GM23338 (cell line): ENCODE results near the gene XXYLT1. TPM values are rescaled to one million over a fixed set of nuclear protein-coding genes. Genes with fewer than 3 reads are reported as not detected.

ENCODE experiments used
- ATAC-seq: fragments of 200-7000 bp; cut with Tn5 transposase; 3 replicates; pipeline ENCODE4 v1.9.1; 2020
- DNase-seq: peaks from one replicate; pipeline ENCODE4 v3.0.0-alpha.2; 2015; ENCODE audit warnings: low spot score
- H2AFZ ChIP-seq: fragments of 200-600 bp; sonication (generic); 2 replicates; pipeline ENCODE4 v1.8.0; 2016; ENCODE audit warnings: antibody characterized with exemption, mild to moderate bottlenecking, moderate library complexity
- H3F3A ChIP-seq: fragments of 200-600 bp; sonication (generic); replicated peaks from 2 replicates; pipeline ENCODE4 v1.8.0; 2017; ENCODE audit warnings: antibody characterized with exemption, mixed run types, low read depth
- H3K27ac ChIP-seq: fragments of 200-600 bp; sonication (generic); 2 replicates; pipeline ENCODE4 v1.6.1; 2016; ENCODE audit warnings: low read depth
- H3K27me3 ChIP-seq: fragments of 200-600 bp; sonication (generic); 2 replicates; pipeline ENCODE4 v1.8.0; 2016; ENCODE audit warnings: mild to moderate bottlenecking, mixed run types, moderate library complexity; ENCODE audit not compliant: insufficient read depth
- H3K36me3 ChIP-seq: fragments of 200-600 bp; sonication (generic); 2 replicates; pipeline ENCODE4 v1.8.0; 2016; ENCODE audit warnings: mild to moderate bottlenecking; ENCODE audit not compliant: insufficient read depth
- H3K4me1 ChIP-seq: fragments of 200-600 bp; sonication (generic); 2 replicates; pipeline ENCODE4 v1.8.0; 2016; ENCODE audit warnings: mild to moderate bottlenecking, moderate library complexity; ENCODE audit not compliant: insufficient read depth
- H3K4me2 ChIP-seq: fragments of 200-600 bp; sonication (generic); 2 replicates; pipeline ENCODE4 v1.7.1; 2017; ENCODE audit warnings: mixed run types
- H3K4me3 ChIP-seq: fragments of 200-600 bp; sonication (generic); 2 replicates; pipeline ENCODE4 v1.6.1; 2016; ENCODE audit warnings: mixed run types
- H3K79me2 ChIP-seq: fragments of 200-600 bp; sonication (generic); replicated peaks from 2 replicates; pipeline ENCODE4 v1.8.0; 2017; ENCODE audit warnings: mild to moderate bottlenecking; ENCODE audit not compliant: insufficient read depth
- H3K9me2 ChIP-seq: fragments of 200-600 bp; sonication (generic); 2 replicates; pipeline ENCODE4 v1.8.0; 2017; ENCODE audit not compliant: insufficient read depth
- H4K20me1 ChIP-seq: fragments of 200-600 bp; sonication (generic); replicated peaks from 2 replicates; pipeline ENCODE4 v1.8.0; 2017; ENCODE audit warnings: mild to moderate bottlenecking; ENCODE audit not compliant: insufficient read depth
- H3K27ac Mint-ChIP-seq: 2 replicates; pipeline ENCODE4 v1.8.0; 2020; ENCODE audit warnings: inconsistent platforms, mild to moderate bottlenecking, moderate library complexity, mixed read lengths
- H3K27me3 Mint-ChIP-seq: 3 replicates; pipeline ENCODE4 v1.8.0; 2022; ENCODE audit warnings: low read depth, mild to moderate bottlenecking, moderate library complexity, mixed read lengths, inconsistent platforms; ENCODE audit not compliant: insufficient read depth, poor library complexity
- H3K36me3 Mint-ChIP-seq: 3 replicates; pipeline ENCODE4 v1.8.0; 2021; ENCODE audit warnings: low read depth, mild to moderate bottlenecking, inconsistent platforms, moderate library complexity, mixed read lengths
- H3K4me1 Mint-ChIP-seq: 3 replicates; pipeline ENCODE4 v1.8.0; 2020; ENCODE audit warnings: mild to moderate bottlenecking, inconsistent platforms, mixed read lengths
- H3K4me3 Mint-ChIP-seq: 3 replicates; pipeline ENCODE4 v1.8.0; 2021; ENCODE audit warnings: moderate library complexity, mild to moderate bottlenecking, inconsistent platforms, mixed read lengths
- H3K9me3 Mint-ChIP-seq: 3 replicates; pipeline ENCODE4 v1.8.0; 2020; ENCODE audit warnings: moderate library complexity, mild to moderate bottlenecking, inconsistent platforms, mixed read lengths
- CREB1 ChIP-seq: fragments of 250-450 bp; sonication (Bioruptor Pico); IDR thresholded peaks from 2 replicates; pipeline ENCODE4 v1.5.0; 2020; ENCODE audit warnings: low read depth, mild to moderate bottlenecking, moderate library complexity
- EZH2 ChIP-seq: fragments of 200-600 bp; sonication (generic); IDR thresholded peaks from one replicate; pipeline ENCODE4 v1.8.0; 2017; ENCODE audit warnings: antibody characterized with exemption, mild to moderate bottlenecking, low read depth; ENCODE audit not compliant: unreplicated experiment
- JUNB ChIP-seq: IDR thresholded peaks from one replicate; pipeline ENCODE4 v1.6.1; 2016; ENCODE audit warnings: antibody characterized with exemption; ENCODE audit not compliant: unreplicated experiment
- POLR2AphosphoS5 ChIP-seq: IDR thresholded peaks from 2 replicates; pipeline ENCODE4 v1.6.1; 2016; ENCODE audit warnings: antibody characterized with exemption, low read depth
- STAT1 ChIP-seq: IDR thresholded peaks from one replicate; pipeline ENCODE4 v1.6.1; 2016; ENCODE audit warnings: antibody characterized with exemption; ENCODE audit not compliant: unreplicated experiment
- ZNF114 ChIP-seq: fragments of 250-450 bp; sonication (Bioruptor Pico); IDR thresholded peaks from 2 replicates; pipeline ENCODE4 v1.5.0; 2020; ENCODE audit warnings: mild to moderate bottlenecking, moderate library complexity
- polyA plus RNA-seq: library from polyadenylated mRNA; unstranded; fragments of >200 nt; fragmentation: Nextera tagmentation; extraction: Ambion mirVana; gene quantifications from 2 replicates; pipeline ENCODE4 v1.2.1, GENCODE V29; 2016
- total RNA-seq: library from RNA; depleted of rRNA; stranded (reverse); fragments of >200 nt; shearing (Covaris generic); gene quantifications from 2 replicates; pipeline ENCODE4 v1.2.3, GENCODE V29; 2014
- TF ChIP-seq, protein P1 (sequence below), 2 experiments: fragments of 200-600 bp in 1 of 2; sonication (generic) in 1 of 2; conservative IDR thresholded peaks; 2 replicates each; pipeline versions ENCODE4 v1.5.1 to v1.6.1; 2016 to 2017; ENCODE audit warnings: antibody characterized with exemption in 2 of 2, low read depth in 2 of 2, mild to moderate bottlenecking in 2 of 2, moderate library complexity in 1 of 2
- TF ChIP-seq, protein P2 (sequence below): fragments of 250-450 bp; sonication (Bioruptor Pico); IDR thresholded peaks from 2 replicates; pipeline ENCODE4 v1.5.0; 2020; ENCODE audit warnings: mild to moderate bottlenecking, moderate library complexity
- TF ChIP-seq, protein P3 (sequence below): IDR thresholded peaks from 2 replicates; pipeline ENCODE4 v1.6.1; 2016; ENCODE audit warnings: antibody characterized with exemption
- TF ChIP-seq, protein P4 (sequence below): IDR thresholded peaks from one replicate; pipeline ENCODE4 v1.6.1; 2018; ENCODE audit warnings: antibody characterized with exemption; ENCODE audit not compliant: unreplicated experiment

The XXYLT1 gene
- total and polyA plus RNA-seq, 2 experiments from 2014 or later: 13.5 to 34.8 TPM

DNA sequence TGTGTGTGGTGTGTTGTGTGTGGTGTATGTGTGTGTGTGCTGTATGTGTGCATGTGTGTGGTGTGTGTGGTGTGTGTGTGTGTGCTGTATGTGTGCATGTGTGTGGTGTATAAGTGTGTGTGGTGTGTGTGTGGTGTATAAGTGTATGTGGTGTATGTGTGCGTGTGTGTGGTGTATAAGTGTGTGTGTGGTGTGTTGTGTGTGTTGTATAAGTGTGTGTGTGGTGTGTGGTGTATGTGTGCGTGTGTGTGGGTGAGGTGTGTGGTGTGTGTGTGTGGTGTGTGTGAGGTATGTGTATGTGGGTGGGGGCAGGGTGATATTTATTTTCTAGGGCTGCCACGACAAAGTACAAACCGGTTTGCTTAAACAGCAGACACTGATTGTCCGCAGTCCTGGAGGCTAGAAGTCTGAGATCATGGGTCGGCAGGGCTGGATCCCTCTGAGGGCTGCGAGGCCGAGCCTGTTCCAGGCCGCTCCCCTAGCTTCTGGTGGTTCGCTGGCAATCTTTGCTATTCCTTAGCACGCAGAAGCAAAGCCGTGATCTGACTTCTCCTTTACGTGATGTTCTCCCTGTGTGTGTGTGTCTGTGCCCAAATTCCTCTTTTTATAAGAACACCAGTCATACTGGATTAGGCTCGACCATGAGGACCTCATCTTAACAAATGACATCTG, 160.2 kb downstream of the XXYLT1 start (continued):
- TF ChIP-seq, protein P1, sequence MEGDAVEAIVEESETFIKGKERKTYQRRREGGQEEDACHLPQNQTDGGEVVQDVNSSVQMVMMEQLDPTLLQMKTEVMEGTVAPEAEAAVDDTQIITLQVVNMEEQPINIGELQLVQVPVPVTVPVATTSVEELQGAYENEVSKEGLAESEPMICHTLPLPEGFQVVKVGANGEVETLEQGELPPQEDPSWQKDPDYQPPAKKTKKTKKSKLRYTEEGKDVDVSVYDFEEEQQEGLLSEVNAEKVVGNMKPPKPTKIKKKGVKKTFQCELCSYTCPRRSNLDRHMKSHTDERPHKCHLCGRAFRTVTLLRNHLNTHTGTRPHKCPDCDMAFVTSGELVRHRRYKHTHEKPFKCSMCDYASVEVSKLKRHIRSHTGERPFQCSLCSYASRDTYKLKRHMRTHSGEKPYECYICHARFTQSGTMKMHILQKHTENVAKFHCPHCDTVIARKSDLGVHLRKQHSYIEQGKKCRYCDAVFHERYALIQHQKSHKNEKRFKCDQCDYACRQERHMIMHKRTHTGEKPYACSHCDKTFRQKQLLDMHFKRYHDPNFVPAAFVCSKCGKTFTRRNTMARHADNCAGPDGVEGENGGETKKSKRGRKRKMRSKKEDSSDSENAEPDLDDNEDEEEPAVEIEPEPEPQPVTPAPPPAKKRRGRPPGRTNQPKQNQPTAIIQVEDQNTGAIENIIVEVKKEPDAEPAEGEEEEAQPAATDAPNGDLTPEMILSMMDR (conservative IDR thresholded peaks at IDR 0.05; ENCODE audit: low read depth in 2 of 2): no peak
- TF ChIP-seq, protein P2, sequence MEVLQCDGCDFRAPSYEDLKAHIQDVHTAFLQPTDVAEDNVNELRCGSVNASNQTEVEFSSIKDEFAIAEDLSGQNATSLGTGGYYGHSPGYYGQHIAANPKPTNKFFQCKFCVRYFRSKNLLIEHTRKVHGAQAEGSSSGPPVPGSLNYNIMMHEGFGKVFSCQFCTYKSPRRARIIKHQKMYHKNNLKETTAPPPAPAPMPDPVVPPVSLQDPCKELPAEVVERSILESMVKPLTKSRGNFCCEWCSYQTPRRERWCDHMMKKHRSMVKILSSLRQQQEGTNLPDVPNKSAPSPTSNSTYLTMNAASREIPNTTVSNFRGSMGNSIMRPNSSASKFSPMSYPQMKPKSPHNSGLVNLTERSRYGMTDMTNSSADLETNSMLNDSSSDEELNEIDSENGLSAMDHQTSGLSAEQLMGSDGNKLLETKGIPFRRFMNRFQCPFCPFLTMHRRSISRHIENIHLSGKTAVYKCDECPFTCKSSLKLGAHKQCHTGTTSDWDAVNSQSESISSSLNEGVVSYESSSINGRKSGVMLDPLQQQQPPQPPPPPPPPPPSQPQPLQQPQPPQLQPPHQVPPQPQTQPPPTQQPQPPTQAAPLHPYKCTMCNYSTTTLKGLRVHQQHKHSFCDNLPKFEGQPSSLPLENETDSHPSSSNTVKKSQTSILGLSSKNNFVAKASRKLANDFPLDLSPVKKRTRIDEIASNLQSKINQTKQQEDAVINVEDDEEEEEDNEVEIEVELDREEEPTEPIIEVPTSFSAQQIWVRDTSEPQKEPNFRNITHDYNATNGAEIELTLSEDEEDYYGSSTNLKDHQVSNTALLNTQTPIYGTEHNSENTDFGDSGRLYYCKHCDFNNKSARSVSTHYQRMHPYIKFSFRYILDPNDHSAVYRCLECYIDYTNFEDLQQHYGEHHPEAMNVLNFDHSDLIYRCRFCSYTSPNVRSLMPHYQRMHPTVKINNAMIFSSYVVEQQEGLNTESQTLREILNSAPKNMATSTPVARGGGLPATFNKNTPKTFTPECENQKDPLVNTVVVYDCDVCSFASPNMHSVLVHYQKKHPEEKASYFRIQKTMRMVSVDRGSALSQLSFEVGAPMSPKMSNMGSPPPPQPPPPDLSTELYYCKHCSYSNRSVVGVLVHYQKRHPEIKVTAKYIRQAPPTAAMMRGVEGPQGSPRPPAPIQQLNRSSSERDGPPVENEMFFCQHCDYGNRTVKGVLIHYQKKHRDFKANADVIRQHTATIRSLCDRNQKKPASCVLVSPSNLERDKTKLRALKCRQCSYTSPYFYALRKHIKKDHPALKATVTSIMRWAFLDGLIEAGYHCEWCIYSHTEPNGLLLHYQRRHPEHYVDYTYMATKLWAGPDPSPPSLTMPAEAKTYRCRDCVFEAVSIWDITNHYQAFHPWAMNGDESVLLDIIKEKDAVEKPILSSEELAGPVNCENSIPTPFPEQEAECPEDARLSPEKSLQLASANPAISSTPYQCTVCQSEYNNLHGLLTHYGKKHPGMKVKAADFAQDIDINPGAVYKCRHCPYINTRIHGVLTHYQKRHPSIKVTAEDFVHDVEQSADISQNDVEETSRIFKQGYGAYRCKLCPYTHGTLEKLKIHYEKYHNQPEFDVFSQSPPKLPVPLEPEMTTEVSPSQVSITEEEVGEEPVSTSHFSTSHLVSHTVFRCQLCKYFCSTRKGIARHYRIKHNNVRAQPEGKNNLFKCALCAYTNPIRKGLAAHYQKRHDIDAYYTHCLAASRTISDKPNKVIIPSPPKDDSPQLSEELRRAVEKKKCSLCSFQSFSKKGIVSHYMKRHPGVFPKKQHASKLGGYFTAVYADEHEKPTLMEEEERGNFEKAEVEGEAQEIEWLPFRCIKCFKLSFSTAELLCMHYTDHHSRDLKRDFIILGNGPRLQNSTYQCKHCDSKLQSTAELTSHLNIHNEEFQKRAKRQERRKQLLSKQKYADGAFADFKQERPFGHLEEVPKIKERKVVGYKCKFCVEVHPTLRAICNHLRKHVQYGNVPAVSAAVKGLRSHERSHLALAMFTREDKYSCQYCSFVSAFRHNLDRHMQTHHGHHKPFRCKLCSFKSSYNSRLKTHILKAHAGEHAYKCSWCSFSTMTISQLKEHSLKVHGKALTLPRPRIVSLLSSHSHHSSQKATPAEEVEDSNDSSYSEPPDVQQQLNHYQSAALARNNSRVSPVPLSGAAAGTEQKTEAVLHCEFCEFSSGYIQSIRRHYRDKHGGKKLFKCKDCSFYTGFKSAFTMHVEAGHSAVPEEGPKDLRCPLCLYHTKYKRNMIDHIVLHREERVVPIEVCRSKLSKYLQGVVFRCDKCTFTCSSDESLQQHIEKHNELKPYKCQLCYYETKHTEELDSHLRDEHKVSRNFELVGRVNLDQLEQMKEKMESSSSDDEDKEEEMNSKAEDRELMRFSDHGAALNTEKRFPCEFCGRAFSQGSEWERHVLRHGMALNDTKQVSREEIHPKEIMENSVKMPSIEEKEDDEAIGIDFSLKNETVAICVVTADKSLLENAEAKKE (CRISPR knock-in tag): no peak
- TF ChIP-seq CREB1 (CRISPR knock-in tag): no peak

DNA sequence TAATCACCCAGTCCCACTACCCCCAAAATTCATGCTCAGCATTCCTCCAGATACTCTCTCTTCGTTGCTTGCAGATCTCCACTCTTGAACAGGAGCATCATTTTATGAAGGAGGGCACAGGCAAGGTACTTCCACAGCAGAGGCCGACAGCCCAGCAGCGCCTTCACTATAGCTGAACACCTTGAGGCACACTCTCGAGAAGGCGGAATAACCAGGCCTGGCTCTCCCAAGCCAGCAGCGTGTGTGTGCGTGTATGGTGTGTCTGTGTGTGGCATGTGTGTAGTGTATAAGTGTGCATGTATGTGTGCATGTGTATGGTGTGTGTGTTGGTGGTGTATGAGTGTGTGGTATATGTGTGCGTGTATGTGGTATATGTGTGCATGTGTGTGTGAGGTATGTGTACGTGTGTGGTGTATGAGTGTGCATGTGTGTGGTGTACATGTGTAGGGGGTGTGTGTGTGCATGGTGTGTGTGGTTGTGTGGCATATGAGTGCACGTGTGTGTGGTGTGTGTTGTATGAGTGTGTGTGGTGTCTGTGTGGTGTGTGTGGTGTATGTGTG, 161.8 kb downstream of the XXYLT1 start:
- Mint-ChIP-seq H3K27ac (no peak overlapping the region), H3K9me3 (no peaks in the 10 kb centered on the region), H3K4me3 (no peak overlapping the region), H3K27me3 (peaks cover 7% of the 10 kb centered on the region), H3K4me1 (peaks cover 16% of the 10 kb centered on the region), H3K36me3 (no peaks in the 10 kb centered on the region)
- no peaks in the 10 kb centered on the region for H3K9me2 ChIP-seq
- H3F3A ChIP-seq: no peaks in the 10 kb centered on the region; the same call in 1 of the 2 replicates
- no peak for ATAC-seq
- no peak overlapping the region for H3K4me2 ChIP-seq
- H3K27me3 ChIP-seq: no peaks in the 10 kb centered on the region
- H3K27ac ChIP-seq: no peak overlapping the region
- peaks cover 5% of the 10 kb centered on the region; the same call in 1 of the 2 replicates for H4K20me1 ChIP-seq
- H2AFZ ChIP-seq: no peak overlapping the region
- no peak overlapping the region for H3K4me3 ChIP-seq
- H3K36me3 ChIP-seq: no peaks in the 10 kb centered on the region
- peaks cover 3% of the 10 kb centered on the region; the same call in 1 of the 2 replicates for H3K4me1 ChIP-seq
- H3K79me2 ChIP-seq: no peaks in the 10 kb centered on the region
- DNase-seq: no peak
- TF ChIP-seq POLR2AphosphoS5: no peak
- no peak for TF ChIP-seq STAT1
- TF ChIP-seq, protein P3, sequence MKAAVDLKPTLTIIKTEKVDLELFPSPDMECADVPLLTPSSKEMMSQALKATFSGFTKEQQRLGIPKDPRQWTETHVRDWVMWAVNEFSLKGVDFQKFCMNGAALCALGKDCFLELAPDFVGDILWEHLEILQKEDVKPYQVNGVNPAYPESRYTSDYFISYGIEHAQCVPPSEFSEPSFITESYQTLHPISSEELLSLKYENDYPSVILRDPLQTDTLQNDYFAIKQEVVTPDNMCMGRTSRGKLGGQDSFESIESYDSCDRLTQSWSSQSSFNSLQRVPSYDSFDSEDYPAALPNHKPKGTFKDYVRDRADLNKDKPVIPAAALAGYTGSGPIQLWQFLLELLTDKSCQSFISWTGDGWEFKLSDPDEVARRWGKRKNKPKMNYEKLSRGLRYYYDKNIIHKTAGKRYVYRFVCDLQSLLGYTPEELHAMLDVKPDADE: no peak
- no peak for TF ChIP-seq EZH2
- TF ChIP-seq ZNF114 (CRISPR knock-in tag): no peak
- TF ChIP-seq, protein P4, sequence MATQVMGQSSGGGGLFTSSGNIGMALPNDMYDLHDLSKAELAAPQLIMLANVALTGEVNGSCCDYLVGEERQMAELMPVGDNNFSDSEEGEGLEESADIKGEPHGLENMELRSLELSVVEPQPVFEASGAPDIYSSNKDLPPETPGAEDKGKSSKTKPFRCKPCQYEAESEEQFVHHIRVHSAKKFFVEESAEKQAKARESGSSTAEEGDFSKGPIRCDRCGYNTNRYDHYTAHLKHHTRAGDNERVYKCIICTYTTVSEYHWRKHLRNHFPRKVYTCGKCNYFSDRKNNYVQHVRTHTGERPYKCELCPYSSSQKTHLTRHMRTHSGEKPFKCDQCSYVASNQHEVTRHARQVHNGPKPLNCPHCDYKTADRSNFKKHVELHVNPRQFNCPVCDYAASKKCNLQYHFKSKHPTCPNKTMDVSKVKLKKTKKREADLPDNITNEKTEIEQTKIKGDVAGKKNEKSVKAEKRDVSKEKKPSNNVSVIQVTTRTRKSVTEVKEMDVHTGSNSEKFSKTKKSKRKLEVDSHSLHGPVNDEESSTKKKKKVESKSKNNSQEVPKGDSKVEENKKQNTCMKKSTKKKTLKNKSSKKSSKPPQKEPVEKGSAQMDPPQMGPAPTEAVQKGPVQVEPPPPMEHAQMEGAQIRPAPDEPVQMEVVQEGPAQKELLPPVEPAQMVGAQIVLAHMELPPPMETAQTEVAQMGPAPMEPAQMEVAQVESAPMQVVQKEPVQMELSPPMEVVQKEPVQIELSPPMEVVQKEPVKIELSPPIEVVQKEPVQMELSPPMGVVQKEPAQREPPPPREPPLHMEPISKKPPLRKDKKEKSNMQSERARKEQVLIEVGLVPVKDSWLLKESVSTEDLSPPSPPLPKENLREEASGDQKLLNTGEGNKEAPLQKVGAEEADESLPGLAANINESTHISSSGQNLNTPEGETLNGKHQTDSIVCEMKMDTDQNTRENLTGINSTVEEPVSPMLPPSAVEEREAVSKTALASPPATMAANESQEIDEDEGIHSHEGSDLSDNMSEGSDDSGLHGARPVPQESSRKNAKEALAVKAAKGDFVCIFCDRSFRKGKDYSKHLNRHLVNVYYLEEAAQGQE: no peak
- no peak for TF ChIP-seq JUNB
